Activated CD8-positive, alpha-beta memory T cell treated with anti-CD3 and anti-CD28 coated beads for 36 hours (primary cell): Measurements from ENCODE around the gene ERN2. TPM values are rescaled to one million over a fixed set of nuclear protein-coding genes. Genes with fewer than 3 reads are reported as not detected.
"Not testable (repeated sequence)": the region's sequence is repeated elsewhere in the genome, so short reads cannot be mapped to it uniquely, and the experiment has no call there.

ENCODE experiments used
- CTCF ChIA-PET: fragments of 350-600 bp; sonication (Branson Sonifier 250); formaldehyde crosslinking; loops from one replicate; lab custom pipeline; 2021; ENCODE audit warnings: antibody characterized with exemption; lab: Charles Lee
- POLR2A ChIA-PET: fragments of 350-600 bp; sonication (Branson Sonifier 250); formaldehyde crosslinking; loops from one replicate; lab custom pipeline; 2021; ENCODE audit warnings: antibody characterized with exemption; lab: Charles Lee
- total RNA-seq, 2 experiments: library from RNA; stranded (reverse); gene quantifications; one replicate each; pipeline ENCODE4 v1.2.3, GENCODE V29; 2021

The ERN2 gene
- total RNA-seq, 2 experiments from 2014 or later: not detected

GRCh38 chr16:23726710-23727109 is 13.7 kb upstream of the ERN2 start:
- ChIA-PET POLR2A (no interaction called here), CTCF (interaction anchor here (0.7 to 1.4 kb wide), 3 partner anchors 109 to 390 kb away, joined by 3 to 4 read pairs (median 3); partner anchors contain the start of genes COG7 and PRKCB)

- POLR2A ChIA-PET: no interaction called here
Observed at GRCh38 chr16:23724785-23725131, 11.7 kb upstream of the ERN2 start.

GRCh38 chr16:23724096-23724784 is 11.2 kb upstream of the ERN2 start:
- ChIA-PET POLR2A (no interaction called here), CTCF (interaction anchor here (1.1 kb wide), 1 partner anchor 11 kb away, joined by 3 read pairs; no protein-coding TSS in a partner anchor)

More at GRCh38 chr16:23724785-23725131, 11.7 kb upstream of the ERN2 start:
- CTCF ChIA-PET: interaction anchor here (1.1 kb wide), 1 partner anchor 10 kb away, joined by 3 read pairs; no protein-coding TSS in a partner anchor

- CTCF ChIA-PET, POLR2A ChIA-PET: not testable (repeated sequence)
Observed at GRCh38 chr16:23722613-23723240, 9.7 kb upstream of the ERN2 start.

GRCh38 chr16:23716484-23716883 is 3.5 kb upstream of the ERN2 start:
- ChIA-PET POLR2A (no interaction called here), CTCF (interaction anchor here (0.7 kb wide), 1 partner anchor 495 kb away, joined by 3 read pairs; no protein-coding TSS in a partner anchor)

- CTCF ChIA-PET: no interaction called here
- POLR2A ChIA-PET: no interaction called here
Observed at GRCh38 chr16:23711785-23712184, 1.2 kb downstream of the ERN2 start.

GRCh38 chr16:23710504-23710903 is 2.5 kb downstream of the ERN2 start:
- ChIA-PET CTCF (no interaction called here), POLR2A (no interaction called here)

GRCh38 chr16:23710008-23710407 is 3.0 kb downstream of the ERN2 start:
- CTCF ChIA-PET: no interaction called here
- POLR2A ChIA-PET: no interaction called here

GRCh38 chr16:23709536-23709935 is 3.5 kb downstream of the ERN2 start:
- CTCF ChIA-PET: no interaction called here
- POLR2A ChIA-PET: no interaction called here

- POLR2A ChIA-PET: no interaction called here
- CTCF ChIA-PET: no interaction called here
Observed at GRCh38 chr16:23706439-23706838, 6.6 kb downstream of the ERN2 start.

- CTCF ChIA-PET: no interaction called here
- POLR2A ChIA-PET: no interaction called here
Observed at GRCh38 chr16:23705517-23705902, 7.5 kb downstream of the ERN2 start.

- ChIA-PET CTCF (no interaction called here), POLR2A (no interaction called here)
Observed at GRCh38 chr16:23704772-23705516, 8.1 kb downstream of the ERN2 start.

- ChIA-PET POLR2A (no interaction called here), CTCF (no interaction called here)
Observed at GRCh38 chr16:23702951-23703350, 10.1 kb downstream of the ERN2 start.

GRCh38 chr16:23701045-23701444 is 12.0 kb downstream of the ERN2 start:
- ChIA-PET CTCF (no interaction called here), POLR2A (no interaction called here)

GRCh38 chr16:23700509-23700908 is 12.5 kb downstream of the ERN2 start:
- ChIA-PET POLR2A (no interaction called here), CTCF (no interaction called here)

GRCh38 chr16:23700093-23700492 is 12.9 kb downstream of the ERN2 start:
- CTCF ChIA-PET: no interaction called here

GRCh38 chr16:23699100-23699499 is 13.9 kb downstream of the ERN2 start:
- POLR2A ChIA-PET: no interaction called here
- CTCF ChIA-PET: no interaction called here

More at GRCh38 chr16:23700093-23700492, 12.9 kb downstream of the ERN2 start:
- POLR2A ChIA-PET: no interaction called here

GRCh38 chr16:23695756-23696155 is 17.3 kb downstream of the ERN2 start:
- CTCF ChIA-PET: no interaction called here
- POLR2A ChIA-PET: no interaction called here

GRCh38 chr16:23694644-23695373 is 18.2 kb downstream of the ERN2 start:
- CTCF ChIA-PET: no interaction called here

GRCh38 chr16:23694265-23694643 is 18.8 kb downstream of the ERN2 start:
- ChIA-PET POLR2A (no interaction called here), CTCF (no interaction called here)

More at GRCh38 chr16:23694644-23695373, 18.2 kb downstream of the ERN2 start:
- POLR2A ChIA-PET: no interaction called here
